GM18861 (cell line): ENCODE data around the gene FTL.
"Not testable (repeated sequence)": the region's sequence is repeated elsewhere in the genome, so short reads cannot be mapped to it uniquely, and the experiment has no call there.

Source experiments
- ATAC-seq: cut with Tn5 transposase; IDR thresholded peaks from one replicate; pipeline ENCODE4 v1.9.1; 2021; ENCODE audit not compliant: unreplicated experiment

Gene FTL

GRCh38 chr19:48965040-48965805 is at the start of gene FTL:
Gene FTL, plus strand, starts transcription at chr19:48965309. Its CDS starts 199 bp downstream, at chr19:48965508.
- peak; percentile 44 for ATAC-seq

- ATAC-seq: no peak
Observed at GRCh38 chr19:48915757-48916156, 49.4 kb upstream of the FTL start.

GRCh38 chr19:48918071-48918470 is 47.0 kb upstream of the FTL start:
- no peak for ATAC-seq

- ATAC-seq: no peak
Observed at GRCh38 chr19:48918801-48919247, 46.3 kb upstream of the FTL start.

GRCh38 chr19:48919271-48919670 is 45.8 kb upstream of the FTL start:
- ATAC-seq: not testable (repeated sequence)

- ATAC-seq: no peak
Observed at GRCh38 chr19:48920949-48921348, 44.2 kb upstream of the FTL start.

- no peak for ATAC-seq
Observed at GRCh38 chr19:48921721-48922500, 43.2 kb upstream of the FTL start.

GRCh38 chr19:48922548-48923490 is 42.3 kb upstream of the FTL start:
- ATAC-seq: no peak

- no peak for ATAC-seq
Observed at GRCh38 chr19:48925240-48925843, 39.8 kb upstream of the FTL start.

GRCh38 chr19:48925890-48926289 is 39.2 kb upstream of the FTL start:
- not testable (repeated sequence) for ATAC-seq

- no peak for ATAC-seq
Observed at GRCh38 chr19:48926909-48927308, 38.2 kb upstream of the FTL start.

GRCh38 chr19:48927692-48928091 is 37.4 kb upstream of the FTL start:
- not testable (repeated sequence) for ATAC-seq

- no peak for ATAC-seq
Observed at GRCh38 chr19:48928164-48929025, 36.7 kb upstream of the FTL start.

- ATAC-seq: no peak
Observed at GRCh38 chr19:48933382-48933932, 31.7 kb upstream of the FTL start, which contains the start of gene DHDH. Gene DHDH, plus strand, starts transcription at chr19:48933699. Its CDS starts 23 bp downstream, at chr19:48933722.

- no peak for ATAC-seq
Observed at GRCh38 chr19:48934837-48935236, 30.3 kb upstream of the FTL start.

- no peak for ATAC-seq
Observed at GRCh38 chr19:48935864-48936263, 29.2 kb upstream of the FTL start.

GRCh38 chr19:48938256-48938655 is 26.9 kb upstream of the FTL start:
- no peak for ATAC-seq

- ATAC-seq: no peak
Observed at GRCh38 chr19:48940902-48941301, 24.2 kb upstream of the FTL start.

GRCh38 chr19:48943081-48943480 is 22.0 kb upstream of the FTL start:
- ATAC-seq: no peak
